Activated naive CD4-positive, alpha-beta T cell (primary cell): Measurements from ENCODE around the gene LMBR1L.
"Not testable (repeated sequence)": the region's sequence is repeated elsewhere in the genome, so short reads cannot be mapped to it uniquely, and the experiment has no call there.

Source experiments
- DNase-seq, 4 experiments: peaks; one replicate each; lab custom pipeline; 2025; lab: John Stamatoyannopoulos, UW

Gene LMBR1L

GRCh38 chr12:49088150-49088931 lies 22.3 kb downstream of the LMBR1L start:
- DNase-seq, result peak; percentile 20 to 50 (median 36)

- no peak for DNase-seq
Observed at GRCh38 chr12:49086116-49086515, 24.5 kb downstream of the LMBR1L start.

- DNase-seq, result no peak
Observed at GRCh38 chr12:49084438-49084837, 26.2 kb downstream of the LMBR1L start.

DNA sequence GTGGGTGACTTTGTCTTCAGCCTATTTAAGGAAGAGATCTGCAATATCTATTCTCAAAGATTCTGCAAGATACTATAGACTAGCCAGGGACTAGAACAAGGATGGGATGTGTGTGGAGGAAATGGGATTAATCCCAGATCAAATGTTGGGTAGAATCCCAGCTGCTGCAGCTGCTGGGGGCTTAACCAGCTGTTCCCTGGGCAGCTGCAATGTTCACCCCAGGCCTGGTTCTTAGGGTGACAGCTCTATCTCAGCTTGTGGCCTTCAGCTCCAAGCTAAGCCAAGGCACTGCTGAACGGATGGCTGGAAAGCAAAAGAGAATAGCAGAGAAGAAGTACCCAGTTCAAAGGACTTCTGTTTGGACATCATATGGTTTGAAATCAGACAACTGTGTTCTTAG lies 30.9 kb downstream of the LMBR1L start:
- no peak for DNase-seq

- DNase-seq, result no peak
Observed at GRCh38 chr12:49070971-49071370, 39.7 kb downstream of the LMBR1L start.

GRCh38 chr12:49069507-49070346 lies 40.9 kb downstream of the LMBR1L start, which contains the start of gene RHEBL1:
TSS of gene RHEBL1 (minus strand) at chr12:49069979. CDS start at chr12:49069785, 194 bp downstream.
- peak; percentile 93 to 98 (median 97) for DNase-seq

DNA sequence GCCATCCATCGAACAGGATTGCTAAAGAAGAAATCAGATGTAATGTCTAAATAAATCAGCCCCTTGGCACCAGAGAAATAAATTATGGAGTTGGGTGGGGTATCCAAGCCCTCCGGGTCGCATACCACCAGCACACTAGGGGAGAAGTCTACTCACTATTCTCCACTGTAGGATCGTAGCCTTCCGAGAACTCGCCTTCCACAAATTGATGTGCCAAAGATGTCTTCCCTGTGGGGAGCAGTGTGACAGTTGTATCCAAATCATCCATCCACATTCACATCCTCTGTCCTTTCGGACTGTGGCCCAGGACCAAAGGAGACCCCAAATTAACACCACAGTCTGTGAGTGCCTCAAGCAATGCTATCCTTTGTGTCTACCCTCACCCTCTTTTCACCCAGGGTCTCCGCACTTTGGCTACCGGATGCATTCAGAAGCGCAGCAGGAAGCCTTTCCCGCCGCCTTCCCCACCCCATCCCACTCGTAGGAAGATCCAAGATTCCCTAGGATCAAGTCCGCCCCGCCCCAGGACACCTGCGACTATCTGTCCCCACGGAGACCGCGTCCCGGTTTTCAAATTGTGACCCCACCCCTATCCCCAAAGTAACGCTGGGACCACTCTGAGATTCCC lies 41.7 kb downstream of the LMBR1L start:
- no peak for DNase-seq

GRCh38 chr12:49066120-49066519 lies 44.5 kb downstream of the LMBR1L start:
- DNase-seq, result no peak

DNA sequence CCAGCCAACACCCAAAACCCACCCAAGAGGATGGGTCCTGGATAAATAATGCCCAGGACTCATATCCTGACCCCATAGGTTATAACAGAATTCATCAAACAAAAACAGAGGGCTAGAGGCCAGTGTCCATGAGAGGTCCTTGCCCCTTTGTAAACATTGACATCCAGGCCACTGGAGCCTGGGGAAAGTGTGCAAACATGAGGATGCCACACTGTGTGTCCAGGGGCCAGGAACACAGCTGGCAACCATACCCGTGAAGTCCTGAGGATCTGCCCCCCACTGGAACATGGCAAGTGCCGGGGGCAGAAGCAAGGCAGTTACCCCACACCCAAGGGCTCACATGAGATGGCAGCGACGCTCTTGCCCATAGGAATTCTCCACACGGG lies 45.9 kb downstream of the LMBR1L start:
- no peak for DNase-seq

DNA sequence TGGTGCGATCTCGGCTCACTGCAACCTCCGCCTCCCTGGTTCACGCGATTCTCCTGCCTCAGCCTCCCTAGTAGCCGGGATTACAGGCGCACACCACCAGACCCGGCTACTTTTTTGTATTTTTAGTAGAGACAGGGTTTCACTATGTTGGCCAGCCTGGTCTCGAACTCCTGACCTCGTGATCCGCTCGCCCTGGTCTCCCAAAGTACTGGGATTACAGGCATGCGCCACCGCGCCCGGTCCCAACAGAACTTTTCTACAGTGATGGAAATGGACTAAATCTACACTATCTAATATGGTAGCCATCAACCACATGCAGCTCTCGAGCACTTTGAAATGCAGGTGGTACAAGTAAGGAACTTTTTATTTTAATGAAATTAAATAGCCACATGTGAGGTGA lies 48.7 kb downstream of the LMBR1L start:
- DNase-seq, result not testable (repeated sequence)

DNA sequence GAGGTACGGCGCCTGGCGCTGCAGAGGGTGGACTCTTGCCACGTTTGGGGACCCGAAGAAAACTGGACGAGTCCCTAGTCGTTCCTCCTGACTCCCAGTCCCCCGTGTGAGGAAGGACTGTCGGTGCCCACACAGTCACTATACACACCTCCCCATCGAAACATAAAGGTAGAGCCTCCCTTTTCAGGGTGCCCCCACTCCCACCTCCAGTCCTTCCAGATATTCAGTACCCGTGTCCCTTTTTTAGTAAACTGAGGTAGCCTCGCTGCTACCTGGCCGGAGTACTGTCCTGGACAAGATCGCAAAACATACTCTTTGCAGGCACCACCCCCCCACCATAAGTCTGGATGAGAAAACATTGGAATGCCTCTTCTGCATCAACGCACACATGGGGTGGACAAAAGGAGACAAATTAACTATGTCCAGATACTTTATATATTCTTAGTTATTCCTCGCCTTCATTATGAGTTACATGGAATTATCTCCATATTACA lies 49.4 kb downstream of the LMBR1L start:
- DNase-seq, result no peak

- peak; percentile 72 to 82 (median 81) for DNase-seq
Observed at GRCh38 chr12:49060237-49061156, 50.1 kb downstream of the LMBR1L start, which contains the start of gene KMT2D. TSS of gene KMT2D (minus strand) at chr12:49060794. CDS start at chr12:49055324, 5,470 bp downstream.

GRCh38 chr12:49059299-49060171 lies 51.1 kb downstream of the LMBR1L start:
- DNase-seq, result no peak

DNA sequence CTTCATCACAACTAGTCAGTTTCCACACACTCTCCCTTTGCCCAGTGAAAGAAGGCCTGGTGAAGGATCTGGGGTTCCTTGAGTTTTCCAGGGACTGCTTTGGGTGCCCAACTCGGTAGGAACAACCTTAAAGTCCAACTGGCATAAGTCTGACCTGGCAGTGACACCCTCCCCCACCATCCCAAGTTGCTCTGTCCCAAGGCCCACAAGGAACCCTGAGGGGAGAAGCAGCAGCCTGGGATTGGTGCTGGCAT lies 51.7 kb downstream of the LMBR1L start:
- DNase-seq, result no peak

- DNase-seq, result no peak
Observed at GRCh38 chr12:49058366-49059044, 52.1 kb downstream of the LMBR1L start.

GRCh38 chr12:49057888-49058287 lies 52.8 kb downstream of the LMBR1L start:
- DNase-seq, result no peak

DNA sequence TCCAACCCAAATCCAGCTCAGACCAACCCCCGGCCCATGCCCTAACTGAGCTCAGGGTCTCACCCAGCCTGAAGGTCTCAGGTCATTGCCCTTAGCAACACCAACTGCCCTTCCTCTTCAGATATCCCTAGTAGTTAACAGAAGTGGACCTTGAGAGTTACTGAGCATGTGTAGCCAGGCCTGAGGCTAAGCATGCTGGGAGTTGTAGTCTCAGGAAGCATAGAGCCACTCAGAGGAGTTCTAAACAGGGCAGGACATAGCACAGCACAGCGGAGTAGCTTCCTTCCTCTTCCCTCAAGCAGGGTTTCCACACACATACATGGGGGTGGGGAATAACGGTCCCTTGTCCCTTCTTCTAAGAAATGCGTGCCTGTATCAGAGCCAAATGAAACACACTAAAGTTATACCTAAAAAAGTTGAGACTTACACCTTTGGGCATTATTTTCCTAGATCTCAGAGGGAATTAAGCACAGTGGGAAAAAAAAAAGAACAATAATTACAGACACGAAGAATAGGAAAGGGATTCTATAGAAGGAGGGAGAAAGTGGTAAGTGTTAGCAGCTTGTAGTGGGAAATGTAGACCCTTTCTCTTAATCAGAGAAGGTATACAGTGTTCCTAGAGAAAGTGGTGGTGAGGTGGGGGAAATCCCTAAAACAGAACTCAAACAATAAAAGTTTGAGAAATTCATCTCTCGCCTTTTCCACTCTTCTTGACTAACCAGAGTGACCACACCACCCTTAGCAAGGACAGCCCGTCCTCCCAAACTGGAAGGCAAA lies 54.5 kb downstream of the LMBR1L start:
- DNase-seq, result no peak

- no peak for DNase-seq
Observed at GRCh38 chr12:49055092-49055491, 55.6 kb downstream of the LMBR1L start.

DNA sequence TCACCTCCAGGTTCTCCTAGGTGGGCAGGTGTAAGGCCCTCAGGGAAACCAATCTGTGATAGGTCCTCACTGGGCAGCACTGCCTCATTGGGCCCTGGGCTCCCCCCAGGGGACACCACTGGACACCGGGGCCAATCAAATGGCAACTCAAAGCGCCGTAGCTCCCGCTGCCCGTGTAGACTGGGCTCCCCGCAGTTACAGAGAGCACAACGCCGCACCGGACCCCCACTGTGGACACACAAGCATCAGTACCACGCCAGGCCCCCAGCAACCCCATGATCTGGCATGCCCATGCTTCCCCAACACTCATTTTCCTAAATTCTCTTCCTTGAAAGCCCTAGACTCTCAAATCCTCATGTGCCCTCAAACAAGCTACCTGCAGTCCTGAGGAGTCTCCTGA lies 56.1 kb downstream of the LMBR1L start:
- no peak for DNase-seq
